Coronary artery (tissue), 2 donors: ENCODE results near the gene IDI2.
"Not testable (repeated sequence)": the region's sequence is repeated elsewhere in the genome, so short reads cannot be mapped to it uniquely, and the experiment has no call there.

Experiments
- DNase-seq: peaks from one replicate; pipeline ENCODE4 v3.0.0-alpha.2; 2017; ENCODE audit warnings: low spot score
- H3K27ac ChIP-seq, 2 donors: fragments of 200-600 bp; sonication (generic); one replicate each; pipeline ENCODE4 v1.5.1; 2016 to 2019
- H3K4me3 ChIP-seq: fragments of 200-600 bp; sonication (generic); 2 replicates; pipeline ENCODE4 v1.5.1; 2016; ENCODE audit warnings: mild to moderate bottlenecking, moderate library complexity
- CTCF ChIP-seq: fragments of 200-600 bp; sonication (generic); IDR thresholded peaks from one replicate; pipeline ENCODE4 v1.5.1; 2019; ENCODE audit warnings: antibody characterized with exemption

The IDI2 gene

GRCh38 chr10:1022413-1022812, 3.2 kb downstream of the IDI2 start:
- no peak for DNase-seq
- Histone ChIP-seq H3K27ac (no peak overlapping the region), H3K4me3 (no peak overlapping the region)
- TF ChIP-seq CTCF, result no peak

GRCh38 chr10:1020958-1021357, 4.7 kb downstream of the IDI2 start:
- DNase-seq, result no peak
- TF ChIP-seq CTCF, result no peak
- Histone ChIP-seq H3K27ac (no peak overlapping the region), H3K4me3 (no peak overlapping the region)

- DNase-seq, result no peak
- H3K27ac ChIP-seq, result no peak overlapping the region
- no peak for TF ChIP-seq CTCF
These were observed 5.2 kb downstream of the IDI2 start for GRCh38 chr10:1020460-1020859.

GRCh38 chr10:1019362-1019761, 6.3 kb downstream of the IDI2 start:
- no peak overlapping the region for H3K4me3 ChIP-seq
- no peak overlapping the region for H3K27ac ChIP-seq
- no peak for TF ChIP-seq CTCF
- DNase-seq, result no peak

More at GRCh38 chr10:1020460-1020859, 5.2 kb downstream of the IDI2 start:
- H3K4me3 ChIP-seq, result no peak overlapping the region

GRCh38 chr10:1015688-1016087, 10.0 kb downstream of the IDI2 start:
- no peak for DNase-seq
- Histone ChIP-seq H3K4me3 (no peak overlapping the region), H3K27ac (no peak overlapping the region)
- no peak for TF ChIP-seq CTCF

- Histone ChIP-seq H3K4me3 (no peak overlapping the region), H3K27ac (no peak overlapping the region)
- TF ChIP-seq CTCF, result no peak
- DNase-seq, result no peak
These were observed 14.0 kb downstream of the IDI2 start for GRCh38 chr10:1011696-1012095.

- Histone ChIP-seq H3K27ac (no peak overlapping the region), H3K4me3 (no peak overlapping the region)
- TF ChIP-seq CTCF, result no peak
- DNase-seq, result no peak
These were observed 15.0 kb downstream of the IDI2 start for GRCh38 chr10:1010703-1011102.

GRCh38 chr10:1009947-1010346, 15.7 kb downstream of the IDI2 start:
- H3K27ac ChIP-seq, DNase-seq, H3K4me3 ChIP-seq: not testable (repeated sequence)
